Activated T-cell treated with anti-CD3 and anti-CD28 coated beads, Interleukin-2, amount 50 U/mL, for 24 hours (primary cell): ENCODE data around the gene CYLD.

Experiments
- DNase-seq: peaks from one replicate; pipeline ENCODE4 v3.0.0-alpha.2; 2020
- H3K27ac Mint-ChIP-seq: 2 replicates; pipeline ENCODE4 v1.8.0; 2020; ENCODE audit warnings: mild to moderate bottlenecking, mixed read lengths
- H3K27me3 Mint-ChIP-seq: 2 replicates; pipeline ENCODE4 v1.8.0; 2020; ENCODE audit warnings: mixed read lengths
- H3K36me3 Mint-ChIP-seq: 2 replicates; pipeline ENCODE4 v1.8.0; 2020; ENCODE audit warnings: low read depth, mixed read lengths
- H3K4me1 Mint-ChIP-seq: 2 replicates; pipeline ENCODE4 v1.8.0; 2020; ENCODE audit warnings: low read depth, mixed read lengths
- H3K4me3 Mint-ChIP-seq: 2 replicates; pipeline ENCODE4 v1.8.0; 2020; ENCODE audit warnings: mild to moderate bottlenecking, moderate library complexity, mixed read lengths
- H3K9me3 Mint-ChIP-seq: 2 replicates; pipeline ENCODE4 v1.8.0; 2020; ENCODE audit warnings: mixed read lengths

The CYLD gene

GRCh38 chr16:50741781-50742575 is at the start of gene CYLD:
TSS of gene CYLD (plus strand) at chr16:50742086. CDS start at chr16:50749699, 7,613 bp downstream.
- Mint-ChIP-seq H3K27me3 (no peaks in the 10 kb centered on the region), H3K36me3 (peaks cover 36% of the 10 kb centered on the region), H3K4me1 (peaks cover 57% of the 10 kb centered on the region), H3K9me3 (no peaks in the 10 kb centered on the region), H3K27ac (peak within 1 kb of the TSS; percentile 97), H3K4me3 (peak within 1 kb of the TSS; percentile 91)
- peak; percentile 98 for DNase-seq

- no peaks in the 10 kb centered on the region for H3K27me3 Mint-ChIP-seq
- H3K4me3 Mint-ChIP-seq = no peak overlapping the region
- H3K27ac Mint-ChIP-seq = no peak overlapping the region
- peaks cover 53% of the 10 kb centered on the region for H3K4me1 Mint-ChIP-seq
- H3K9me3 Mint-ChIP-seq = no peaks in the 10 kb centered on the region
- peak; percentile 28 for DNase-seq
- H3K36me3 Mint-ChIP-seq = no peaks in the 10 kb centered on the region
Measured at GRCh38 chr16:50692644-50692998, 49.3 kb upstream of the CYLD start.

GRCh38 chr16:50692999-50693781 is 48.7 kb upstream of the CYLD start, which contains the start of gene NOD2:
TSS of gene NOD2 (plus strand) at chr16:50693606. CDS start at chr16:50699496, 5,890 bp downstream.
- peak within 1 kb of the TSS; percentile 74 for H3K27ac Mint-ChIP-seq

GRCh38 chr16:50694206-50694605 is 47.7 kb upstream of the CYLD start:
- peaks cover 65% of the 10 kb centered on the region for H3K4me1 Mint-ChIP-seq
- no peaks in the 10 kb centered on the region for H3K27me3 Mint-ChIP-seq
- H3K36me3 Mint-ChIP-seq = peaks cover 3% of the 10 kb centered on the region
- H3K27ac Mint-ChIP-seq = peak overlapping the region; percentile 74
- peak overlapping the region; percentile 74 for H3K4me3 Mint-ChIP-seq
- DNase-seq = peak; percentile 34
- H3K9me3 Mint-ChIP-seq = no peaks in the 10 kb centered on the region

More at GRCh38 chr16:50692999-50693781, 48.7 kb upstream of the CYLD start, which contains the start of gene NOD2:
- Mint-ChIP-seq H3K27me3 (no peaks in the 10 kb centered on the region), H3K9me3 (no peaks in the 10 kb centered on the region), H3K4me1 (peaks cover 59% of the 10 kb centered on the region), H3K36me3 (no peaks in the 10 kb centered on the region), H3K4me3 (peak within 1 kb of the TSS; percentile 74)
- peak; percentile 64 for DNase-seq

- H3K27me3 Mint-ChIP-seq = no peaks in the 10 kb centered on the region
- H3K4me1 Mint-ChIP-seq = peaks cover 73% of the 10 kb centered on the region
- H3K9me3 Mint-ChIP-seq = no peaks in the 10 kb centered on the region
- H3K4me3 Mint-ChIP-seq = peak overlapping the region; percentile 74
- H3K27ac Mint-ChIP-seq = peak overlapping the region; percentile 45
- peaks cover 10% of the 10 kb centered on the region for H3K36me3 Mint-ChIP-seq
- DNase-seq = peak; percentile 23
Measured at GRCh38 chr16:50695017-50696000, 46.6 kb upstream of the CYLD start.

- Mint-ChIP-seq H3K4me1 (peaks cover 81% of the 10 kb centered on the region), H3K36me3 (peaks cover 15% of the 10 kb centered on the region), H3K27ac (peak overlapping the region; percentile 45), H3K9me3 (no peaks in the 10 kb centered on the region), H3K27me3 (no peaks in the 10 kb centered on the region), H3K4me3 (no peak overlapping the region)
- peak; percentile 38 for DNase-seq
Measured at GRCh38 chr16:50696126-50696525, 45.8 kb upstream of the CYLD start.

- peaks cover 86% of the 10 kb centered on the region for H3K4me1 Mint-ChIP-seq
- peak overlapping the region; percentile 74 for H3K4me3 Mint-ChIP-seq
- peaks cover 21% of the 10 kb centered on the region for H3K36me3 Mint-ChIP-seq
- DNase-seq = peak; percentile 67
- H3K9me3 Mint-ChIP-seq = no peaks in the 10 kb centered on the region
- no peaks in the 10 kb centered on the region for H3K27me3 Mint-ChIP-seq
- H3K27ac Mint-ChIP-seq = peak overlapping the region; percentile 93
Measured at GRCh38 chr16:50696575-50697420, 45.1 kb upstream of the CYLD start.

- no peak for DNase-seq
- Mint-ChIP-seq H3K36me3 (peaks cover 21% of the 10 kb centered on the region), H3K4me1 (peaks cover 86% of the 10 kb centered on the region)
Measured at GRCh38 chr16:50697421-50697715, 44.5 kb upstream of the CYLD start.

GRCh38 chr16:50697881-50698767 is 43.8 kb upstream of the CYLD start:
- H3K4me3 Mint-ChIP-seq = peak overlapping the region; percentile 74
- H3K27me3 Mint-ChIP-seq = no peaks in the 10 kb centered on the region
- peaks cover 88% of the 10 kb centered on the region for H3K4me1 Mint-ChIP-seq
- peaks cover 26% of the 10 kb centered on the region for H3K36me3 Mint-ChIP-seq
- H3K9me3 Mint-ChIP-seq = no peaks in the 10 kb centered on the region
- peak; percentile 79 for DNase-seq
- H3K27ac Mint-ChIP-seq = peak overlapping the region; percentile 93

More at GRCh38 chr16:50697421-50697715, 44.5 kb upstream of the CYLD start:
- H3K27ac Mint-ChIP-seq = peak overlapping the region; percentile 93
- no peaks in the 10 kb centered on the region for H3K9me3 Mint-ChIP-seq
- H3K27me3 Mint-ChIP-seq = no peaks in the 10 kb centered on the region
- peak overlapping the region; percentile 74 for H3K4me3 Mint-ChIP-seq

- peaks cover 7% of the 10 kb centered on the region for H3K9me3 Mint-ChIP-seq
- peak overlapping the region; percentile 93 for H3K27ac Mint-ChIP-seq
- peak; percentile 75 for DNase-seq
- peaks cover 36% of the 10 kb centered on the region for H3K36me3 Mint-ChIP-seq
- peak overlapping the region; percentile 74 for H3K4me3 Mint-ChIP-seq
- no peaks in the 10 kb centered on the region for H3K27me3 Mint-ChIP-seq
- peaks cover 80% of the 10 kb centered on the region for H3K4me1 Mint-ChIP-seq
Measured at GRCh38 chr16:50699326-50700159, 42.3 kb upstream of the CYLD start.

GRCh38 chr16:50702725-50703124 is 39.2 kb upstream of the CYLD start:
- no peak overlapping the region for H3K27ac Mint-ChIP-seq
- peaks cover 53% of the 10 kb centered on the region for H3K36me3 Mint-ChIP-seq
- H3K9me3 Mint-ChIP-seq = peaks cover 19% of the 10 kb centered on the region
- DNase-seq = peak; percentile 28
- H3K27me3 Mint-ChIP-seq = no peaks in the 10 kb centered on the region
- peaks cover 72% of the 10 kb centered on the region for H3K4me1 Mint-ChIP-seq
- no peak overlapping the region for H3K4me3 Mint-ChIP-seq

GRCh38 chr16:50704245-50704644 is 37.6 kb upstream of the CYLD start:
- peaks cover 19% of the 10 kb centered on the region for H3K9me3 Mint-ChIP-seq
- DNase-seq = no peak
- H3K4me1 Mint-ChIP-seq = peaks cover 72% of the 10 kb centered on the region
- H3K36me3 Mint-ChIP-seq = peaks cover 51% of the 10 kb centered on the region
- no peaks in the 10 kb centered on the region for H3K27me3 Mint-ChIP-seq
- no peak overlapping the region for H3K4me3 Mint-ChIP-seq
- no peak overlapping the region for H3K27ac Mint-ChIP-seq
